Measurements from ENCODE around the gene VGLL4.

The VGLL4 gene

GRCh38 chr3:11610700-11611275, 32.9 kb downstream of the VGLL4 start:
- no peak overlapping the region for H3K27ac ChIP-seq (ENCODE audit: low read length)
- no peaks in the 10 kb centered on the region for H3K36me3 ChIP-seq (ENCODE audit: control insufficient read depth, low read depth, low read length)
- no peak overlapping the region for H3K9ac ChIP-seq (ENCODE audit: low read length)
- no peak overlapping the region for H3K4me3 ChIP-seq (ENCODE audit: low read length)
- H3K9me3 ChIP-seq (ENCODE audit: control insufficient read depth, low read depth, low read length): no peaks in the 10 kb centered on the region
- H3K27me3 ChIP-seq (ENCODE audit: control insufficient read depth, insufficient read depth, low read length): no peaks in the 10 kb centered on the region
- peaks cover 19% of the 10 kb centered on the region for H3K4me1 ChIP-seq (ENCODE audit: control insufficient read depth, low read depth, low read length)

DNA sequence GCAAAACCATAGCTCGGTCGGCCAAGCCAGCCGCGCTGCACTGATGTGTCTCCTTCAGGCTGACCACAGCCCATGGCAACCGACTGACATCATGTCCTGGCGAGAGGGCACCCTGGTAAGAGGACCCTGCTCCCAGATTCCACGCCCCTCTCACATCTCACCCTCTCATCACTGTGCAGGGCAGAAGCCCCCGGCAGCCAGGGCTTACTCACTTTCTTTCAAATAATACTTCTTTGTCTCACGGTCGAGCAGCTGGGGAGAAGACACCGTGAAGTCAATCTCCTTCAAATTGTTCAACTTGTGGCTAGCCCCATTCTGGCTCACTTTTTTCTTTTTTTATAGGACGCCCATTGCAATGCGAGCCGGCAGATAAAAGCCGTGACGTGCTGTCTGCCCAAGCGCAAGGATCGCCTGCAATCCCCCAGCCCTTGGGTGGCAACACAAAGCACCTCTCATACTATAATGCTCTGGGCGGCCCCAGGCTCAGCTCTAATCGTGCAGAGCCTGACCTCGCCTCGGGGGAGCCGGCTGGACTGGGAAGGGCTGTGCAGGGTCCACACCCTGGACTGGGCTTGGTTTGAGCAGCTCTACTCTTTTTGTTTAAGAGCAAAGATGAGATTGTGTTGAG, 33.6 kb downstream of the VGLL4 start:
- Histone ChIP-seq H3K4me1 (ENCODE audit: control insufficient read depth, low read depth, low read length) (peaks cover 21% of the 10 kb centered on the region), H3K4me3 (ENCODE audit: low read length) (no peak overlapping the region), H3K27ac (ENCODE audit: low read length) (no peak overlapping the region), H3K9ac (ENCODE audit: low read length) (no peak overlapping the region), H3K9me3 (ENCODE audit: control insufficient read depth, low read depth, low read length) (no peaks in the 10 kb centered on the region), H3K36me3 (ENCODE audit: control insufficient read depth, low read depth, low read length) (no peaks in the 10 kb centered on the region), H3K27me3 (ENCODE audit: control insufficient read depth, insufficient read depth, low read length) (no peaks in the 10 kb centered on the region)

DNA sequence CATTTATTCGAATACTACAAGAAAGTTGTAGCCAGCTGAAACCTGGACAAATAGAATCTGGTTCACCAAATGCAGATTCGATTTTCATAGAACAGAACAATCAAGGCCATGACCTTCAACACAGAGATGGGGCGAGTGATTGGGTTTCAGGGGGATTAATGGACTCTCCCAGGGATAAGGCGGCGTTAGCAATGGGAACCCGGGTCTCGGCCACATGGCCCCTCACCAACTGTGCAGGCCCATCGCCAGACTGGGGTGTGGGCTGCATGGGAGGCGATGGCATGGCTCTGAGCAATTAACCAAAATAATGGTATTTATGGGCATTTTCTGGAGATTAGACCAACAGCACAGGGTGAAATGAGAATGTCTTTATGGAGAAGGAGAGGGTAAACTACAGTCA, 34.2 kb downstream of the VGLL4 start:
- Histone ChIP-seq H3K27me3 (ENCODE audit: control insufficient read depth, insufficient read depth, low read length) (no peaks in the 10 kb centered on the region), H3K9ac (ENCODE audit: low read length) (no peak overlapping the region), H3K9me3 (ENCODE audit: control insufficient read depth, low read depth, low read length) (no peaks in the 10 kb centered on the region), H3K4me3 (ENCODE audit: low read length) (no peak overlapping the region), H3K27ac (ENCODE audit: low read length) (no peak overlapping the region), H3K36me3 (ENCODE audit: control insufficient read depth, low read depth, low read length) (no peaks in the 10 kb centered on the region), H3K4me1 (ENCODE audit: control insufficient read depth, low read depth, low read length) (peaks cover 23% of the 10 kb centered on the region)

- peaks cover 37% of the 10 kb centered on the region for H3K4me1 ChIP-seq (ENCODE audit: control insufficient read depth, low read depth, low read length)
- no peak overlapping the region for H3K27ac ChIP-seq (ENCODE audit: low read length)
- H3K9ac ChIP-seq (ENCODE audit: low read length): no peak overlapping the region
- H3K36me3 ChIP-seq (ENCODE audit: control insufficient read depth, low read depth, low read length): no peaks in the 10 kb centered on the region
- H3K27me3 ChIP-seq (ENCODE audit: control insufficient read depth, insufficient read depth, low read length): no peaks in the 10 kb centered on the region
- no peaks in the 10 kb centered on the region for H3K9me3 ChIP-seq (ENCODE audit: control insufficient read depth, low read depth, low read length)
- no peak overlapping the region for H3K4me3 ChIP-seq (ENCODE audit: low read length)
Measured at GRCh38 chr3:11607816-11608215, 35.9 kb downstream of the VGLL4 start.

GRCh38 chr3:11606865-11607440, 36.8 kb downstream of the VGLL4 start:
- no peak overlapping the region for H3K27ac ChIP-seq (ENCODE audit: low read length)

DNA sequence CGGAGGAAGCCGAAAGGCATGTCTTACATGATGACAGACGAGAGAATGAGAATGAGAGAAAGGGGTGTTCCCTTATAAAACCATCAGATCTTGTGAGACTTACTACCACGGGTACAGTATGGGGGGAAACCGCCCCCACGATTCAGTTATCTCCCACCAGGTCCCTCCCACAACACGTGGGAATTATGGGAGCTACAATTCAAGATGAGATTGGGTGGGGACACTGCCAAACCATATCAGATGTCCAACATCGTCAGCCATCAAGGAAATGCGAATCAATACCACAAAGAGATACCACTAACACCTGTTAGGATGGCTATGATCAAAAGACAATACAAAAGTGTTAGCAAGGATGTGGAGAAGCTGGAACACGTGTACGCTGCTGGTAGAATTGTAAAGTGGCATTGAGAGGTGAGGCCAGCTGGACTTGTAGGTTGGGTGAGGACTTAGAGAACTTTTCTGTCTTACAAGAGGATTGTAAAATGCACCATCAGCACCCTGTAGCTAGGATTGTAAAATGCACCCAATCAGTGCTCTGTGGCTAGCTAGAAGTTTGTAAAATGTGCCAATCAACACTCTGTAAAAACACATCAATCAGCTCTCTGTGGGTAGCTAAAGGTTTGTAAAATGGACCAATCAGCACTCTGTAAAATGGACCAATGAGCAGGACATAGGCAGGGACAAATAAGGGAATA, 37.5 kb downstream of the VGLL4 start:
- Histone ChIP-seq H3K4me1 (ENCODE audit: control insufficient read depth, low read depth, low read length) (peaks cover 47% of the 10 kb centered on the region), H3K9ac (ENCODE audit: low read length) (no peak overlapping the region), H3K27ac (ENCODE audit: low read length) (no peak overlapping the region), H3K36me3 (ENCODE audit: control insufficient read depth, low read depth, low read length) (no peaks in the 10 kb centered on the region), H3K27me3 (ENCODE audit: control insufficient read depth, insufficient read depth, low read length) (no peaks in the 10 kb centered on the region), H3K4me3 (ENCODE audit: low read length) (no peak overlapping the region), H3K9me3 (ENCODE audit: control insufficient read depth, low read depth, low read length) (no peaks in the 10 kb centered on the region)

More at GRCh38 chr3:11606865-11607440, 36.8 kb downstream of the VGLL4 start:
- Histone ChIP-seq H3K36me3 (ENCODE audit: control insufficient read depth, low read depth, low read length) (no peaks in the 10 kb centered on the region), H3K9ac (ENCODE audit: low read length) (no peak overlapping the region), H3K4me1 (ENCODE audit: control insufficient read depth, low read depth, low read length) (peaks cover 46% of the 10 kb centered on the region), H3K4me3 (ENCODE audit: low read length) (no peak overlapping the region), H3K27me3 (ENCODE audit: control insufficient read depth, insufficient read depth, low read length) (no peaks in the 10 kb centered on the region), H3K9me3 (ENCODE audit: control insufficient read depth, low read depth, low read length) (no peaks in the 10 kb centered on the region)

DNA sequence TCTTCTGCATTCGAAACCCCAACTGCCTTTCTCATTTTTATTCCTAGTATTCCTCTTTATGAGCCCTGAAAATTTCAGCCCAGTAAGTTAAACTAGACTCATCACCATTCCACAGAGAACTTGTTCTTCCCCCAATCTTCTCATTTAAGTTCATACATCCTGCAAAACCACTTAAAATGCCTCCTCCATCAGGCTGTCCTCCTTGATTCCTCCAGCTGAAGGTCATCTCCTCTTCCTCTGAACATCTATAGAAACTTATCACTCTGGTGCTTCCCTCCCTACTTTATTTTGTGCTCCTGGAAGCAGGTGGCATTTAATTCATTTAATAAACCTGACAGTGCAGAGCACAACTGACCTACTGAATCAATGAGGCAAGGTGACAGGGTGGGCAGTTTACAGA, 38.3 kb downstream of the VGLL4 start:
- Histone ChIP-seq H3K9me3 (ENCODE audit: control insufficient read depth, low read depth, low read length) (no peaks in the 10 kb centered on the region), H3K36me3 (ENCODE audit: control insufficient read depth, low read depth, low read length) (no peaks in the 10 kb centered on the region), H3K4me1 (ENCODE audit: control insufficient read depth, low read depth, low read length) (peaks cover 47% of the 10 kb centered on the region), H3K9ac (ENCODE audit: low read length) (no peak overlapping the region), H3K4me3 (ENCODE audit: low read length) (no peak overlapping the region), H3K27ac (ENCODE audit: low read length) (no peak overlapping the region), H3K27me3 (ENCODE audit: control insufficient read depth, insufficient read depth, low read length) (no peaks in the 10 kb centered on the region)

DNA sequence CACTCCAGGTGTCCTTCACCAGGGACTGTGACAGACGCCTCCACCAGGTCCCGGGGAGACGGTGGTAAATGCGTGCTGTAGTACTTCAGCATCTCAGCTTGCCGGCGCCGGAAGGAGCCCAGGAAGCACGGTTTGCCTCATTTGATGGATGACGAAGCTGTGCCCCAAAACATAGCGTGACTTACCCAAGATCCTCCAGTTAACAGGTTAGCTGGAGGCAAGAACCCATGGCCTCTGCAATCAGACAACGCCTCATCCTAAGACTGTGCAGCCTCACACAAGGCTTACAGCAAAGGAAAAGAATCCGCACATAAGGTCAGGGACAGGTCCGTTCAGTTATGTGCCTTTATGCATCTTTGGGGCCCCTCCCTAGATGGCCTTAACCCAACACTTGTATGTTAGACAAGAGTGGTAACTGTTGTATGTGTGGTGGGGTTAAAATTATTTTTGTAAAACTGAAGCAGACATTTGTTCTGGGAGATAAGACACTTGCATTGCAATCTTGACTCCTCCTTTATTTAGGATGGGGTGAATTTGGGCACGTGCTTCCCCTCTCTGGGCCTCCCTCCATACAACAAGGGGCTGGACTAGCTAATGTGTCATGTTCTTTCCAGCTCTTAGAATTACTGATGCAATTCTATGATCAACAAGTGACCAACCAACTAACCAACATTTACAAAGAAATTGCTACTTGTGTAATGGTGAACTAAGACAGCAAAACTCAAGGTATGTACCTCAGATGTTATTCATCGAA, 39.4 kb downstream of the VGLL4 start:
- Histone ChIP-seq H3K4me3 (ENCODE audit: low read length) (no peak overlapping the region), H3K4me1 (ENCODE audit: control insufficient read depth, low read depth, low read length) (peaks cover 51% of the 10 kb centered on the region), H3K36me3 (ENCODE audit: control insufficient read depth, low read depth, low read length) (no peaks in the 10 kb centered on the region)

DNA sequence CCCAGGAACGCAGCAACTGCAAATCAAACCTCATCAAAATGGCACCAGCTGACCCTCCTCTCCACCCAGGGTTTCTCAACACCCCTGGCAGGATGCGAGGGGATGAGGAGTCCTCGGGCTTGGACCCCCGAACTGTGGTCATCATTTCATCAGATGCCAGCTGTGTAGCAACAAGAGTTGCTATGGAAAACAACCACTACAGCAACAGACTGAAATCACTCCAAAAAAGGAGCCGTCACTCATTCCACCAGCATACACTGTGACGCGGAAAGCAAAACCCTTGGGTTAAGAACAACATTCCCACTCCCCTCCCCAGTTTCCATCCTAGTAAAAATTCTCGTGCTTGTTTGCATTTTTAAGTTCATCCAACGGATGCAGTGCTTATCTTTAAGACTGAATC, 40.1 kb downstream of the VGLL4 start:
- H3K4me3 ChIP-seq (ENCODE audit: low read length): no peak overlapping the region
- H3K36me3 ChIP-seq (ENCODE audit: control insufficient read depth, low read depth, low read length): no peaks in the 10 kb centered on the region
- no peaks in the 10 kb centered on the region for H3K27me3 ChIP-seq (ENCODE audit: control insufficient read depth, insufficient read depth, low read length)
- H3K9me3 ChIP-seq (ENCODE audit: control insufficient read depth, low read depth, low read length): no peaks in the 10 kb centered on the region
- no peak overlapping the region for H3K27ac ChIP-seq (ENCODE audit: low read length)
- H3K4me1 ChIP-seq (ENCODE audit: control insufficient read depth, low read depth, low read length): peaks cover 51% of the 10 kb centered on the region
- no peak overlapping the region for H3K9ac ChIP-seq (ENCODE audit: low read length)

More for the DNA sequence above, 39.4 kb downstream of the VGLL4 start:
- no peak overlapping the region for H3K27ac ChIP-seq (ENCODE audit: low read length)
- no peaks in the 10 kb centered on the region for H3K27me3 ChIP-seq (ENCODE audit: control insufficient read depth, insufficient read depth, low read length)
- H3K9me3 ChIP-seq (ENCODE audit: control insufficient read depth, low read depth, low read length): no peaks in the 10 kb centered on the region
- no peak overlapping the region for H3K9ac ChIP-seq (ENCODE audit: low read length)

GRCh38 chr3:11602886-11603527, 40.7 kb downstream of the VGLL4 start:
- Histone ChIP-seq H3K36me3 (ENCODE audit: control insufficient read depth, low read depth, low read length) (no peaks in the 10 kb centered on the region), H3K4me1 (ENCODE audit: control insufficient read depth, low read depth, low read length) (peaks cover 51% of the 10 kb centered on the region), H3K9ac (ENCODE audit: low read length) (no peak overlapping the region), H3K9me3 (ENCODE audit: control insufficient read depth, low read depth, low read length) (no peaks in the 10 kb centered on the region), H3K27me3 (ENCODE audit: control insufficient read depth, insufficient read depth, low read length) (no peaks in the 10 kb centered on the region), H3K4me3 (ENCODE audit: low read length) (no peak overlapping the region), H3K27ac (ENCODE audit: low read length) (no peak overlapping the region)
